ENCODE results near the gene MIEN1.

MIEN1 gene

GRCh38 chr17:39697961-39698360 lies 32.4 kb downstream of the MIEN1 start:
- no peak overlapping the region for H3K27ac ChIP-seq (ENCODE audit: low read length)
- H3K9me3 ChIP-seq (ENCODE audit: insufficient read depth, low read length): no peaks in the 10 kb centered on the region
- no peak overlapping the region for H2AFZ ChIP-seq (ENCODE audit: low read depth, low read length)
- H3K4me2 ChIP-seq (ENCODE audit: low read length): no peak overlapping the region
- no peaks in the 10 kb centered on the region for H3K4me1 ChIP-seq (ENCODE audit: low read length)
- no peak overlapping the region for H3K9ac ChIP-seq (ENCODE audit: low read length)
- no peaks in the 10 kb centered on the region for H3K36me3 ChIP-seq (replicated peaks; ENCODE audit: low read depth, low read length)
- H4K20me1 ChIP-seq (ENCODE audit: insufficient read depth, low read length): no peaks in the 10 kb centered on the region
- no peak for TF ChIP-seq EZH2phosphoT487 (IDR thresholded peaks at IDR 0.05; ENCODE audit: low read depth)
- TF ChIP-seq CTCF (IDR thresholded peaks at IDR 0.05; ENCODE audit: low read depth, low read length): no peak
- H3K79me2 ChIP-seq (ENCODE audit: low read length): no peaks in the 10 kb centered on the region
- no peaks in the 10 kb centered on the region for H3K27me3 ChIP-seq (ENCODE audit: low read depth, low read length)
- H3K4me3 ChIP-seq (ENCODE audit: low read length): no peak overlapping the region

GRCh38 chr17:39696731-39697130 lies 33.6 kb downstream of the MIEN1 start:
- TF ChIP-seq CTCF (IDR thresholded peaks at IDR 0.05; ENCODE audit: low read depth, low read length) (no peak), EZH2phosphoT487 (IDR thresholded peaks at IDR 0.05; ENCODE audit: low read depth) (no peak)
- H3K9ac ChIP-seq (ENCODE audit: low read length): no peak overlapping the region
- no peaks in the 10 kb centered on the region for H3K4me1 ChIP-seq (ENCODE audit: low read length)
- H3K4me2 ChIP-seq (ENCODE audit: low read length): no peak overlapping the region
- H3K36me3 ChIP-seq (replicated peaks; ENCODE audit: low read depth, low read length): no peaks in the 10 kb centered on the region
- no peaks in the 10 kb centered on the region for H4K20me1 ChIP-seq (ENCODE audit: insufficient read depth, low read length)
- no peak overlapping the region for H3K27ac ChIP-seq (ENCODE audit: low read length)
- H3K9me3 ChIP-seq (ENCODE audit: insufficient read depth, low read length): no peaks in the 10 kb centered on the region
- H2AFZ ChIP-seq (ENCODE audit: low read depth, low read length): no peak overlapping the region
- H3K79me2 ChIP-seq (ENCODE audit: low read length): no peaks in the 10 kb centered on the region
- H3K27me3 ChIP-seq (ENCODE audit: low read depth, low read length): no peaks in the 10 kb centered on the region
- no peak overlapping the region for H3K4me3 ChIP-seq (ENCODE audit: low read length)

- no peaks in the 10 kb centered on the region for H3K9me3 ChIP-seq (ENCODE audit: insufficient read depth, low read length)
- H3K36me3 ChIP-seq (replicated peaks; ENCODE audit: low read depth, low read length): no peaks in the 10 kb centered on the region
- no peak overlapping the region for H3K27ac ChIP-seq (ENCODE audit: low read length)
- H2AFZ ChIP-seq (ENCODE audit: low read depth, low read length): no peak overlapping the region
- no peaks in the 10 kb centered on the region for H4K20me1 ChIP-seq (ENCODE audit: insufficient read depth, low read length)
- H3K4me1 ChIP-seq (ENCODE audit: low read length): no peaks in the 10 kb centered on the region
- H3K4me3 ChIP-seq (ENCODE audit: low read length): no peak overlapping the region
- H3K4me2 ChIP-seq (ENCODE audit: low read length): no peak overlapping the region
- no peak overlapping the region for H3K9ac ChIP-seq (ENCODE audit: low read length)
- TF ChIP-seq EZH2phosphoT487 (IDR thresholded peaks at IDR 0.05; ENCODE audit: low read depth) (no peak), CTCF (IDR thresholded peaks at IDR 0.05; ENCODE audit: low read depth, low read length) (no peak)
- no peaks in the 10 kb centered on the region for H3K79me2 ChIP-seq (ENCODE audit: low read length)
- H3K27me3 ChIP-seq (ENCODE audit: low read depth, low read length): no peaks in the 10 kb centered on the region
Observed at GRCh38 chr17:39695089-39695474, 35.2 kb downstream of the MIEN1 start.

GRCh38 chr17:39694593-39694992 lies 35.7 kb downstream of the MIEN1 start:
- no peaks in the 10 kb centered on the region for H3K4me1 ChIP-seq (ENCODE audit: low read length)
- no peaks in the 10 kb centered on the region for H3K9me3 ChIP-seq (ENCODE audit: insufficient read depth, low read length)
- no peak overlapping the region for H3K9ac ChIP-seq (ENCODE audit: low read length)
- no peak overlapping the region for H3K27ac ChIP-seq (ENCODE audit: low read length)
- H2AFZ ChIP-seq (ENCODE audit: low read depth, low read length): no peak overlapping the region
- no peak overlapping the region for H3K4me3 ChIP-seq (ENCODE audit: low read length)
- no peak for TF ChIP-seq EZH2phosphoT487 (IDR thresholded peaks at IDR 0.05; ENCODE audit: low read depth)
- TF ChIP-seq CTCF (IDR thresholded peaks at IDR 0.05; ENCODE audit: low read depth, low read length): no peak
- no peaks in the 10 kb centered on the region for H4K20me1 ChIP-seq (ENCODE audit: insufficient read depth, low read length)
- H3K27me3 ChIP-seq (ENCODE audit: low read depth, low read length): no peaks in the 10 kb centered on the region
- H3K79me2 ChIP-seq (ENCODE audit: low read length): no peaks in the 10 kb centered on the region
- H3K36me3 ChIP-seq (replicated peaks; ENCODE audit: low read depth, low read length): no peaks in the 10 kb centered on the region
- no peak overlapping the region for H3K4me2 ChIP-seq (ENCODE audit: low read length)

Data from OCI-LY3 (cell line).